Spinal cord (tissue), 10 donors: ENCODE results near the gene ARHGEF28. TPM values are rescaled to one million over a fixed set of nuclear protein-coding genes. Genes with fewer than 3 reads are reported as not detected.

ENCODE experiments used
- DNase-seq, 6 donors: peaks; one replicate each; pipeline versions ENCODE4 v3.0.0 to v3.0.0-alpha.2; 2013 to 2015; ENCODE audit warnings: low spot score in 6 of 6, low read depth in 4 of 6
- H3K27ac ChIP-seq: one replicate; pipeline ENCODE4 v1.5.1; 2013; ENCODE audit warnings: low read depth, low read length, control low read depth
- H3K27me3 ChIP-seq: one replicate; pipeline ENCODE4 v1.6.1; 2013; ENCODE audit warnings: low read length; ENCODE audit not compliant: control insufficient read depth, insufficient read depth
- H3K36me3 ChIP-seq: one replicate; pipeline ENCODE4 v1.6.1; 2013; ENCODE audit warnings: low read length; ENCODE audit not compliant: control insufficient read depth, insufficient read depth
- H3K4me1 ChIP-seq: one replicate; pipeline ENCODE4 v1.6.1; 2013; ENCODE audit warnings: low read length; ENCODE audit not compliant: control insufficient read depth, insufficient read depth
- H3K4me3 ChIP-seq: one replicate; pipeline ENCODE4 v1.5.1; 2013; ENCODE audit warnings: low read depth, low read length, control low read depth
- H3K9me3 ChIP-seq: one replicate; pipeline ENCODE4 v1.6.1; 2013; ENCODE audit warnings: low read length; ENCODE audit not compliant: control insufficient read depth, insufficient read depth
- WGBS: methylation state at CpG from one replicate; pipeline ENCODE4 v1.1.5; 2013; ENCODE audit warnings: missing lambda C conversion rate; ENCODE audit not compliant: insufficient coverage; 5-methylcytosine and 5-hydroxymethylcytosine counted together
- polyA plus RNA-seq, 2 donors: library from polyadenylated mRNA; unstranded; fragments of 120-200 nt; gene quantifications; one replicate each; pipeline ENCODE4 v1.2.1, GENCODE V29; 2013; ENCODE audit not compliant: insufficient read length in 2 of 2
- total RNA-seq, 2 donors: library from RNA; depleted of rRNA in 1 of 2; stranded (reverse); fragments of 120-200 nt in 1 of 2; fragments of >200 nt in 1 of 2; gene quantifications; one replicate each; pipeline versions ENCODE4 v1.2.3 to v1.2.4, GENCODE V29; 2013 to 2014
- donor health status: healthy.

The ARHGEF28 gene
- total and polyA plus RNA-seq, 4 donors = 13.6 to 25.7 (median 14.3) TPM

- Histone ChIP-seq H3K4me1 (peaks cover 2% of the 10 kb centered on the region), H3K36me3 (no peaks in the 10 kb centered on the region), H3K27ac (no peak overlapping the region), H3K27me3 (no peaks in the 10 kb centered on the region), H3K4me3 (no peak overlapping the region), H3K9me3 (no peaks in the 10 kb centered on the region)
- DNase-seq = no peak
- WGBS = 91% methylated on average over 2 of the region's 4 CpGs
Observed at GRCh38 chr5:73668017-73668416, 42.0 kb downstream of the ARHGEF28 start.

GRCh38 chr5:73668486-73669111, 42.6 kb downstream of the ARHGEF28 start:
- Histone ChIP-seq H3K4me3 (no peak overlapping the region), H3K4me1 (no peaks in the 10 kb centered on the region), H3K9me3 (no peaks in the 10 kb centered on the region), H3K27me3 (no peaks in the 10 kb centered on the region), H3K36me3 (no peaks in the 10 kb centered on the region), H3K27ac (no peak overlapping the region)
- DNase-seq = no peak
- WGBS = no CpG with 5 or more reads among the region's 3 CpGs

DNA sequence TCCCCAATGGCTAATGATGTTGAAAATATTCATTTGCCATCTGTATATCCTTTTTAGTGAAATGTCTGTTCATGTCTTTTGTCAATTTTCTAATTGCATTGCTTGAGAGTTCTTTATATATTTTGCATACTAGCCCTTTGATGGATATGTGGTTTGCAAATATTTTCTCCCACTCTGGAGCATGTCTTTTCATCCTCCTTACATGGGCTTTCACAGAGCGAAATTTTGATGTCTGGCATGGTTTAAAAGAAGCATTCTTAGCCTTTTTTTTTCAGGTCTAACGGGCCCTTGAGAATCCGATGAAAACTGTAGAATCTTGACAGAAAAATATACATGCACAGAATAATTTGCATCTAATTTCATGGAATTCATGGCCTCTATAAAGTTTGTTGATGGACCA, 44.7 kb downstream of the ARHGEF28 start:
- H3K4me1 ChIP-seq = peaks cover 5% of the 10 kb centered on the region
- no peak overlapping the region for H3K4me3 ChIP-seq
- WGBS = no CpG with 5 or more reads among the region's 3 CpGs
- no peaks in the 10 kb centered on the region for H3K9me3 ChIP-seq
- DNase-seq = no peak
- no peaks in the 10 kb centered on the region for H3K36me3 ChIP-seq
- no peaks in the 10 kb centered on the region for H3K27me3 ChIP-seq
- no peak overlapping the region for H3K27ac ChIP-seq

- WGBS = 100% methylated on average over 1 of the region's 2 CpGs
- H3K36me3 ChIP-seq = no peaks in the 10 kb centered on the region
- no peak for DNase-seq
- H3K4me1 ChIP-seq = peaks cover 5% of the 10 kb centered on the region
- no peak overlapping the region for H3K4me3 ChIP-seq
- H3K27me3 ChIP-seq = no peaks in the 10 kb centered on the region
- H3K27ac ChIP-seq = no peak overlapping the region
- H3K9me3 ChIP-seq = no peaks in the 10 kb centered on the region
Observed at GRCh38 chr5:73672132-73672531, 46.1 kb downstream of the ARHGEF28 start.

GRCh38 chr5:73673161-73673591, 47.2 kb downstream of the ARHGEF28 start:
- Histone ChIP-seq H3K4me3 (no peak overlapping the region), H3K36me3 (no peaks in the 10 kb centered on the region), H3K4me1 (peaks cover 5% of the 10 kb centered on the region), H3K27ac (no peak overlapping the region), H3K27me3 (no peaks in the 10 kb centered on the region), H3K9me3 (no peaks in the 10 kb centered on the region)
- no peak for DNase-seq

DNA sequence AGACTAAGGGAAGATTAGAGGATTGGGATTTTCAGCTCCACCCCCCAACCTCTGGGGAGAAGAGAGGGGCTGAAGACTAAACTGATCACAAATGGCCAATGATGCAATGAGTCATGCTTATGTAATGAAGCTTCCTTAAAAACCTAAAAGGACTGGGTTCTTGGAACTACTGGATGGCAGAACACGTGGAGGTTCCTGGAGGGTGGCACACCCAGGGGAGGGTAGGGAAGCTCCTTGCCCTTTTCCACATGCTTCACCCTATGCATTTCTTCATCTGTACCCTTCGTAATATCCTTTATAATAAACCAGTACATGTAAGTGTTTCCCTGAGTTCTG, 48.6 kb downstream of the ARHGEF28 start:
- Histone ChIP-seq H3K4me3 (no peak overlapping the region), H3K9me3 (no peaks in the 10 kb centered on the region), H3K4me1 (peaks cover 5% of the 10 kb centered on the region), H3K36me3 (no peaks in the 10 kb centered on the region), H3K27me3 (no peaks in the 10 kb centered on the region), H3K27ac (no peak overlapping the region)
- no peak for DNase-seq
- no CpG with 5 or more reads among the region's 2 CpGs for WGBS

DNA sequence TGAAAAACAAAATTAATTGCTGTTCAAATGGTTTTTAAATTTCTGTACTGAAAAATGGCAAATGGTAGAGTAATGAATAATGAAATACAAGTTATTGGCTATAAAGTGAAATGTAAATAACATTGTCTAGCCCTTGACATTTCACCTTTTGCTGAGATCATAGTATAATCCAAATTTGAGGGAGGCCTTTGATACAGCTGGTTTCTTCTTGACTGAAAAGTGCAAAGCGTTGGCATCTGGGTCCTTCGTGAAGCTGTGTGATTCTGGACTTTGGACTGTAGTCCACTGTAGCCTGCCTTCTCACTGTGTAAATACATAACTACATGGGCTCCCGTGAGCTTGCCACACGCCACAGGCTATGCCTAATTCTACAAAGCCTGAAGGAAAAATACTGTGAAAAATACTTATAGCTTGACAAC, 52.3 kb downstream of the ARHGEF28 start:
- H3K27ac ChIP-seq = no peak overlapping the region
- no CpG with 5 or more reads among the region's 4 CpGs for WGBS
- H3K36me3 ChIP-seq = no peaks in the 10 kb centered on the region
- H3K4me3 ChIP-seq = no peak overlapping the region
- H3K4me1 ChIP-seq = peaks cover 5% of the 10 kb centered on the region
- DNase-seq = no peak
- H3K27me3 ChIP-seq = no peaks in the 10 kb centered on the region
- no peaks in the 10 kb centered on the region for H3K9me3 ChIP-seq

- Histone ChIP-seq H3K36me3 (no peaks in the 10 kb centered on the region), H3K27ac (no peak overlapping the region), H3K9me3 (no peaks in the 10 kb centered on the region), H3K4me1 (peaks cover 5% of the 10 kb centered on the region), H3K27me3 (no peaks in the 10 kb centered on the region), H3K4me3 (no peak overlapping the region)
- WGBS = no CpG with 5 or more reads among the region's 3 CpGs
- no peak for DNase-seq
Observed at GRCh38 chr5:73678807-73679206, 52.8 kb downstream of the ARHGEF28 start.

- H3K36me3 ChIP-seq = no peaks in the 10 kb centered on the region
- H3K27ac ChIP-seq = no peak overlapping the region
- WGBS = 86% methylated on average over 1 of the region's 1 CpG
- no peak for DNase-seq
- no peaks in the 10 kb centered on the region for H3K9me3 ChIP-seq
- H3K27me3 ChIP-seq = no peaks in the 10 kb centered on the region
- H3K4me3 ChIP-seq = no peak overlapping the region
- no peaks in the 10 kb centered on the region for H3K4me1 ChIP-seq
Observed at GRCh38 chr5:73682176-73682575, 56.2 kb downstream of the ARHGEF28 start.

- H3K27me3 ChIP-seq = no peaks in the 10 kb centered on the region
- H3K36me3 ChIP-seq = no peaks in the 10 kb centered on the region
- 100% methylated on average over 1 of the region's 7 CpGs for WGBS
- no peaks in the 10 kb centered on the region for H3K4me1 ChIP-seq
- no peak overlapping the region for H3K27ac ChIP-seq
- H3K9me3 ChIP-seq = no peaks in the 10 kb centered on the region
- DNase-seq = no peak
- no peak overlapping the region for H3K4me3 ChIP-seq
Observed at GRCh38 chr5:73684691-73685090, 58.7 kb downstream of the ARHGEF28 start.
